ENCODE data around the gene IRAK3. TPM values are rescaled to one million over a fixed set of nuclear protein-coding genes. Genes with fewer than 3 reads are reported as not detected.
"Not testable (repeated sequence)": the region's sequence is repeated elsewhere in the genome, so short reads cannot be mapped to it uniquely, and the experiment has no call there.

The IRAK3 gene
- total RNA-seq, 1 donor from 2014 or later = 7.1 TPM

- peak; percentile 89 for DNase-seq (ENCODE audit: low spot score)
These were observed 19.5 kb upstream of the IRAK3 start, which contains the start of gene TMBIM4 for GRCh38 chr12:66169221-66170170. Gene TMBIM4 (minus strand): TSS chr12:66169996. CDS start chr12:66169951, 45 bp downstream.

- no peak for DNase-seq (ENCODE audit: low spot score)
These were observed 18.4 kb upstream of the IRAK3 start for GRCh38 chr12:66170606-66171005.

GRCh38 chr12:66174391-66175325 is 14.4 kb upstream of the IRAK3 start:
- not testable (repeated sequence) for DNase-seq (ENCODE audit: low spot score)

GRCh38 chr12:66176105-66176900 is 12.7 kb upstream of the IRAK3 start:
- DNase-seq (ENCODE audit: low spot score) = no peak

- no peak for DNase-seq (ENCODE audit: low spot score)
These were observed 6.1 kb upstream of the IRAK3 start for GRCh38 chr12:66182956-66183355.

GRCh38 chr12:66184822-66185221 is 4.2 kb upstream of the IRAK3 start:
- DNase-seq (ENCODE audit: low spot score) = not testable (repeated sequence)

- no peak for DNase-seq (ENCODE audit: low spot score)
These were observed 2.0 kb upstream of the IRAK3 start for GRCh38 chr12:66187036-66187435.

- no peak for DNase-seq (ENCODE audit: low spot score)
These were observed 1.2 kb upstream of the IRAK3 start for GRCh38 chr12:66187821-66188220.

GRCh38 chr12:66189486-66189843 is 451 bp downstream of the IRAK3 start:
- DNase-seq (ENCODE audit: low spot score) = no peak

GRCh38 chr12:66189889-66190288 is 875 bp downstream of the IRAK3 start:
- DNase-seq (ENCODE audit: low spot score) = no peak

GRCh38 chr12:66190519-66191370 is 1.7 kb downstream of the IRAK3 start:
- no peak for DNase-seq (ENCODE audit: low spot score)

- DNase-seq (ENCODE audit: low spot score) = no peak
These were observed 2.6 kb downstream of the IRAK3 start for GRCh38 chr12:66191547-66192126.

- DNase-seq (ENCODE audit: low spot score) = no peak
These were observed 5.1 kb downstream of the IRAK3 start for GRCh38 chr12:66194122-66194521.

GRCh38 chr12:66195242-66195641 is 6.2 kb downstream of the IRAK3 start:
- no peak for DNase-seq (ENCODE audit: low spot score)

GRCh38 chr12:66196806-66197205 is 7.8 kb downstream of the IRAK3 start:
- no peak for DNase-seq (ENCODE audit: low spot score)

- DNase-seq (ENCODE audit: low spot score) = no peak
These were observed 8.5 kb downstream of the IRAK3 start for GRCh38 chr12:66197495-66197921.

GRCh38 chr12:66199141-66199540 is 10.1 kb downstream of the IRAK3 start:
- no peak for DNase-seq (ENCODE audit: low spot score)

GRCh38 chr12:66199831-66200509 is 11.0 kb downstream of the IRAK3 start:
- DNase-seq (ENCODE audit: low spot score) = no peak

- no peak for DNase-seq (ENCODE audit: low spot score)
These were observed 14.8 kb downstream of the IRAK3 start for GRCh38 chr12:66203820-66204219.

GRCh38 chr12:66206141-66206540 is 17.1 kb downstream of the IRAK3 start:
- no peak for DNase-seq (ENCODE audit: low spot score)

All from mucosa of gallbladder (tissue), 1 donor.